Sigmoid colon (tissue), 7 donors: Measurements from ENCODE around the gene LCP1. TPM values are rescaled to one million over a fixed set of nuclear protein-coding genes. Genes with fewer than 3 reads are reported as not detected.

Experiments used
- DNase-seq: peaks from one replicate; pipeline ENCODE4 v3.0.0-alpha.2; 2019
- H3K27ac ChIP-seq, 4 donors: fragments of 200-600 bp; sonication (generic); one replicate each; pipeline ENCODE4 v1.5.1; 2016 to 2019; ENCODE audit warnings: mild to moderate bottlenecking in 1 of 4
- H3K27me3 ChIP-seq, 3 donors: fragments of 200-600 bp; sonication (generic); one replicate each; pipeline ENCODE4 v1.5.1; 2019; ENCODE audit warnings: mild to moderate bottlenecking in 1 of 3
- H3K36me3 ChIP-seq, 4 donors: fragments of 200-600 bp; sonication (generic); one replicate each; pipeline ENCODE4 v1.5.1; 2016 to 2019
- H3K4me1 ChIP-seq, 4 donors: fragments of 200-600 bp; sonication (generic); one replicate each; pipeline ENCODE4 v1.5.1; 2017 to 2019
- H3K4me3 ChIP-seq, 4 donors: fragments of 200-600 bp; sonication (generic); one replicate each; pipeline ENCODE4 v1.5.1; 2017 to 2019; ENCODE audit warnings: mild to moderate bottlenecking in 2 of 4, moderate library complexity in 1 of 4
- H3K9me3 ChIP-seq, 4 donors: fragments of 200-600 bp in 3 of 4; sonication (generic) in 3 of 4; one replicate each; pipeline versions ENCODE4 v1.5.1 to v1.6.1; 2013 to 2019
- EP300 ChIP-seq, 4 donors: sonication (generic); formaldehyde crosslinking; IDR thresholded peaks; one replicate each; pipeline ENCODE4 v1.6.1; 2017; ENCODE audit warnings: antibody characterized with exemption in 4 of 4
- POLR2A ChIP-seq, 2 donors: fragments of 450-650 bp; IDR thresholded peaks; one replicate each; pipeline ENCODE4 v1.6.1; 2016; ENCODE audit warnings: antibody characterized with exemption in 2 of 2, mild to moderate bottlenecking in 2 of 2, moderate library complexity in 2 of 2
- POLR2AphosphoS5 ChIP-seq, 4 donors: sonication (generic); formaldehyde crosslinking; IDR thresholded peaks; one replicate each; pipeline ENCODE4 v1.6.1; 2017; ENCODE audit warnings: antibody characterized with exemption in 4 of 4
- whole genome bisulfite sequencing, 2 donors: extraction: QIAGEN DNeasy Blood & Tissue Kit; methylation state at CpG; one replicate each; pipeline ENCODE4 v1.1.7; 2013; 5-methylcytosine and 5-hydroxymethylcytosine counted together
- intact Hi-C: fragments of 100-400 bp; cut with DNase I; formaldehyde crosslinking; loops from one replicate; pipeline ENCODE4 v1.15.1; 2023
- polyA plus RNA-seq, 3 donors: library from polyadenylated mRNA; stranded (reverse); fragments of 200-250 nt; gene quantifications; one replicate each; pipeline ENCODE4 v1.2.3, GENCODE V29; 2013
- total RNA-seq, 4 donors: library from RNA; depleted of rRNA; stranded (reverse); fragments of >200 nt; gene quantifications; one replicate each; pipeline ENCODE4 v1.1.0, GENCODE V29; 2016
- TF ChIP-seq, protein P1 (sequence below), 4 experiments: fragments of 450-650 bp in 3 of 4; fragments of 200-600 bp in 1 of 4; IDR thresholded peaks; one replicate each; pipeline ENCODE4 v1.5.1; 2016 to 2019; ENCODE audit warnings: antibody characterized with exemption in 4 of 4, mild to moderate bottlenecking in 3 of 4, moderate library complexity in 2 of 4
- donor health status: healthy with polysubstance abuse.
- donor health status: Bipolar disorder and iron deficiency.
- donor health status: healthy.

Gene LCP1
- total and polyA plus RNA-seq, 7 donors, result 10.0 to 112 (median 27.4) TPM

DNA sequence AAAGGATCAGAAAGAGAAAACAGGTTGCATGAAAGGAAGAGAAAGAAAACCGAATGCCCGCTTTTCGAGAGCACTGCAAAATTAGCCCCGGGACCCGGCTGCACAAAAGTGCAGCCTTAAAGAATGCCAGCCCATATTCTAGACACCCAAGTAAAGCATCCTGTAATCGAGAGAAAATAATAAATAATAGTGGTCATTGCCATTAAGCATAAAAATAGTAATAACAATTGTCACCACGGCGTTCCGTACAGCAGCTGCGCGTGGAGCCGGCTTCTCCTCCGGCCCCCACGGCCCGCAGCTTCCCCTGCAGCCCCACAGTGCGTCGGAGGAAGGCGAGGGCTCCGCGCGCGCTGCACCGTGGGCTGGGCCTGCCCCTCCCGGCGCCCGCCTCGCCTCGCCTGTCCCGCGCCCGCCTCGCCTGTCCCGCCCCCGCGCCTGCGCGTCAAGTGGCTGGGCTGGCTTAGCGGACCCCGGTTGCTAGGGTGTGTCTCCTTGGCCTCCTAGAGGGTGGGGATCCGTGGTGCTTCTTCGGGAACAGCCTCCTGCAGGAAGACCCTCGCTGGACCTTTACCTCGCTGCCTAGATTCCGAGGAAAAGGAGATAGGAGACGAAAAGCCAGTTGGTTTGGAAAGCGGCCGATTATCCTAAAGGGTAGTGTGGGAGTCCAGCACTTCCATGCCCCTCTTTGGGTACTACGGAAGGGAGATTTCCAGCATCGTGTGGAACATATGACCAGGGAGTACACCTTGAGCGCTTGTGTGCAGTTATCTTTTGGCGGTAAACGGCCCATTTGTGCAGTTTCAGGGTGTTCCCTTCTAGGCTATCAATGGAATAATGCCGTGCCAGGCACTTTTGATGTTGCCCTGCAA, 29.7 kb upstream of the LCP1 start, which contains the start of gene LRRC63:
TSS of gene LRRC63 (plus strand) at position 446 of the 869 bp plus-strand sequence. CDS start 1,107 bp downstream, outside the sequence.
- intact Hi-C loops, result no loop called here
- Histone ChIP-seq H3K27ac (peak within 1 kb of the TSS in 1 of 4 donors; percentile 32), H3K4me1 (peaks cover 0 to 17% (median 6%) of the 10 kb centered on the region in 4 donors), H3K4me3 (peak within 1 kb of the TSS; percentile 38 to 53 (median 46)), H3K9me3 (no peaks in the 10 kb centered on the region), H3K27me3 (no peaks in the 10 kb centered on the region), H3K36me3 (no peaks in the 10 kb centered on the region)
- DNase-seq, result peak; percentile 86
- WGBS, 2 donors, result 2% methylated on average over 53 of the region's 53 CpGs
- TF ChIP-seq POLR2AphosphoS5 (IDR thresholded peaks at IDR 0.05), result peak in 1 of 4 donors; percentile 28
- TF ChIP-seq POLR2A (IDR thresholded peaks at IDR 0.05), result no peak
- TF ChIP-seq, protein P1, sequence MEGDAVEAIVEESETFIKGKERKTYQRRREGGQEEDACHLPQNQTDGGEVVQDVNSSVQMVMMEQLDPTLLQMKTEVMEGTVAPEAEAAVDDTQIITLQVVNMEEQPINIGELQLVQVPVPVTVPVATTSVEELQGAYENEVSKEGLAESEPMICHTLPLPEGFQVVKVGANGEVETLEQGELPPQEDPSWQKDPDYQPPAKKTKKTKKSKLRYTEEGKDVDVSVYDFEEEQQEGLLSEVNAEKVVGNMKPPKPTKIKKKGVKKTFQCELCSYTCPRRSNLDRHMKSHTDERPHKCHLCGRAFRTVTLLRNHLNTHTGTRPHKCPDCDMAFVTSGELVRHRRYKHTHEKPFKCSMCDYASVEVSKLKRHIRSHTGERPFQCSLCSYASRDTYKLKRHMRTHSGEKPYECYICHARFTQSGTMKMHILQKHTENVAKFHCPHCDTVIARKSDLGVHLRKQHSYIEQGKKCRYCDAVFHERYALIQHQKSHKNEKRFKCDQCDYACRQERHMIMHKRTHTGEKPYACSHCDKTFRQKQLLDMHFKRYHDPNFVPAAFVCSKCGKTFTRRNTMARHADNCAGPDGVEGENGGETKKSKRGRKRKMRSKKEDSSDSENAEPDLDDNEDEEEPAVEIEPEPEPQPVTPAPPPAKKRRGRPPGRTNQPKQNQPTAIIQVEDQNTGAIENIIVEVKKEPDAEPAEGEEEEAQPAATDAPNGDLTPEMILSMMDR (IDR thresholded peaks at IDR 0.05), result no peak

DNA sequence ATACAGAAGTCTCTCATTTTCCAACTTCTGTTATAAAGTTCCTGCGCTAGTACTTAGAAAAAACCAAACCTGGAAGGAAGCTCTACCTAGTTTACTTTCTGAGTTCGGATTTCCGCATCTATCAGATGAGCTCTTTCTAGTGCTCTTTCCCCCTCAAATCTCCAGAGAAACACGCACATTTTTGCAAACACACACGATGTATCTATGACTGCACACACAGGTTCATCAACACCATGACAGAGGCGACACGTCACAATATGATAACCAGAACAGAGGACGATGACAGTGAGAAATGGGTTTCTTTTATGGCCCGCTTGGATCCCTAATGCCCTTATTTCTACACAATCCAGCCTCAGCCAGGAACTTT, 29.1 kb upstream of the LCP1 start:
- peaks cover 0 to 17% (median 6%) of the 10 kb centered on the region in 4 donors for H3K4me1 ChIP-seq
- intact Hi-C loops, result no loop called here
- DNase-seq, result no peak
- peak overlapping the region in 1 of 4 donors; percentile 32 for H3K27ac ChIP-seq
- no peak for TF ChIP-seq POLR2A (IDR thresholded peaks at IDR 0.05)
- TF ChIP-seq, protein P1 (IDR thresholded peaks at IDR 0.05), result no peak
- TF ChIP-seq EP300 (IDR thresholded peaks at IDR 0.05), result no peak
- TF ChIP-seq POLR2AphosphoS5 (IDR thresholded peaks at IDR 0.05), result no peak
- WGBS, 2 donors, result 4 to 5% methylated on average over 9 of the region's 9 CpGs
- H3K4me3 ChIP-seq, result peak overlapping the region; percentile 38 to 53 (median 46)
- H3K27me3 ChIP-seq, result no peaks in the 10 kb centered on the region
- H3K36me3 ChIP-seq, result no peaks in the 10 kb centered on the region
- H3K9me3 ChIP-seq, result no peaks in the 10 kb centered on the region

DNA sequence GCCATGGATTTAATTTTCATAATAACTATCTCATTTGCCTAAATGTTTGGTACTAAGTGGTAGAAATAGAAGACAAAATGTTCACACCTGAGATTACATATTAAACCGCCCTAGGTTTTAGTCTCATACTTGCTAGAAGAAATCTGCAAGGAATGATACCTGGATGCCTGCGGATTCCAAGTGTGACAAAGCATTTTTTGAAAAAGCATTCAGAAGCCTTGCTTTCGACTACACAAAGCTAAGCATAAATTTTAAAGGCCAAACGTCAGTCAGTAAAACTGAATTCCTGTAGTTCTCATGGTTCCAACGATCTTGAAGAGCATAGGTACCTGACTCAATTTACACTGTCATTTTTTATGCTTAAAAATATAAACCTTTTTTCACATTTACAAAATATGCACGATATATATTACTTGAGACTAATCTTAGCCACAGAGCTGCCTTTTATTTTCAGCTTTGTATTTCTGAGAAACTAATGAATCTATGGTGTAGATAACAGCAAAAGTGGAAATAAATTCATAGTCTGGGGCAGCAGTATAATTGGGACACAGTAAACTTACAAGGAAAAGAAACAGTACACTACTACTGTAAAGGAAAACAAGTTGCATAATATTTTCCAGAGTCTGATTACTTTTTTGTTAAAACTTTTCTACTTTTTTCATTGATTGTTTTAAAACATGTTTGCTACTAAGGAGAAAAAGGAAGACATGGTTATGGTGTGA, 28.5 kb upstream of the LCP1 start:
- intact Hi-C loops, result no loop called here
- Histone ChIP-seq H3K4me1 (peaks cover 0 to 17% (median 6%) of the 10 kb centered on the region in 4 donors), H3K9me3 (no peaks in the 10 kb centered on the region), H3K4me3 (peak overlapping the region in 1 of 4 donors; percentile 48), H3K27me3 (no peaks in the 10 kb centered on the region), H3K36me3 (no peaks in the 10 kb centered on the region), H3K27ac (no peak overlapping the region)
- no peak for TF ChIP-seq POLR2A (IDR thresholded peaks at IDR 0.05)
- TF ChIP-seq, protein P1 (IDR thresholded peaks at IDR 0.05), result no peak
- no peak for DNase-seq
- WGBS, 2 donors, result 66 to 71% methylated on average over 6 of the region's 6 CpGs

DNA sequence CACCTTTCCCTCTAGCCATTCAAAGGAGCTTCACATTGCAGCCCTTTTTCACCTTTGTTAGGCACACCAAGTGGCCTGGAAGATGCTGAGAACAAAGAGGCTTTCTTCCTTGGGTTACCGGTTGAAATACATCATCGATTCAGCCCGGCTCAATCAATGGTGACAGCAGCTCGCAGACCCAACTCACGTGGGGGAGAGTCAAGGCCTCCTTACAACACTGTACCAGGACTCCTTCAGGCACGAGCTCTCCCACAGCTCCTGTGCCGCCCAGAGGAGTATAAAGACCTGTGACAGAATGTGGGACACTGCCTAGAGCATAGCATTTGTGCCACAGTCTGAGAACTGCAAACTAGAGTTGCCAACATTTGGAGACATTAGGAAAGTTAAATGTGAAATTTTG, 25.9 kb upstream of the LCP1 start:
- Histone ChIP-seq H3K4me3 (no peak overlapping the region), H3K27me3 (no peaks in the 10 kb centered on the region), H3K9me3 (no peaks in the 10 kb centered on the region), H3K4me1 (peaks cover 0 to 17% (median 6%) of the 10 kb centered on the region in 4 donors), H3K27ac (no peak overlapping the region), H3K36me3 (no peaks in the 10 kb centered on the region)
- intact Hi-C loops, result no loop called here
- no peak for DNase-seq
- WGBS, 2 donors, result 87 to 91% methylated on average over 7 of the region's 7 CpGs
- TF ChIP-seq EP300 (IDR thresholded peaks at IDR 0.05) (no peak), POLR2A (IDR thresholded peaks at IDR 0.05) (no peak), POLR2AphosphoS5 (IDR thresholded peaks at IDR 0.05) (no peak)
- TF ChIP-seq, protein P1 (IDR thresholded peaks at IDR 0.05), result no peak
